K562 (cell line): Measurements from ENCODE around the gene PSMD13.

Experiments used
- MAFK ChIP-seq: IDR thresholded peaks from 2 replicates; pipeline ENCODE4 v1.6.1; 2011; ENCODE audit warnings: low read length, improper control_type of control experiment
- NBN ChIP-seq: fragments of 450-650 bp; IDR thresholded peaks from 2 replicates; pipeline ENCODE4 v1.6.1; 2016; ENCODE audit warnings: low read depth, mild to moderate bottlenecking
- PURB ChIP-seq: sonication (generic); formaldehyde crosslinking; IDR thresholded peaks from 2 replicates; pipeline ENCODE4 v1.9.0; 2021; ENCODE audit warnings: low read depth, mild to moderate bottlenecking, missing genetic modification reagents
- ZNF121 ChIP-seq: sonication (generic); formaldehyde crosslinking; conservative IDR thresholded peaks from 2 replicates; pipeline ENCODE4 v1.8.0; 2022; ENCODE audit warnings: missing genetic modification reagents
- TF ChIP-seq, protein P1 (sequence below): sonication (generic); formaldehyde crosslinking; IDR thresholded peaks from 2 replicates; pipeline ENCODE4 v1.8.1; 2022; ENCODE audit warnings: missing genetic modification reagents

DNA sequence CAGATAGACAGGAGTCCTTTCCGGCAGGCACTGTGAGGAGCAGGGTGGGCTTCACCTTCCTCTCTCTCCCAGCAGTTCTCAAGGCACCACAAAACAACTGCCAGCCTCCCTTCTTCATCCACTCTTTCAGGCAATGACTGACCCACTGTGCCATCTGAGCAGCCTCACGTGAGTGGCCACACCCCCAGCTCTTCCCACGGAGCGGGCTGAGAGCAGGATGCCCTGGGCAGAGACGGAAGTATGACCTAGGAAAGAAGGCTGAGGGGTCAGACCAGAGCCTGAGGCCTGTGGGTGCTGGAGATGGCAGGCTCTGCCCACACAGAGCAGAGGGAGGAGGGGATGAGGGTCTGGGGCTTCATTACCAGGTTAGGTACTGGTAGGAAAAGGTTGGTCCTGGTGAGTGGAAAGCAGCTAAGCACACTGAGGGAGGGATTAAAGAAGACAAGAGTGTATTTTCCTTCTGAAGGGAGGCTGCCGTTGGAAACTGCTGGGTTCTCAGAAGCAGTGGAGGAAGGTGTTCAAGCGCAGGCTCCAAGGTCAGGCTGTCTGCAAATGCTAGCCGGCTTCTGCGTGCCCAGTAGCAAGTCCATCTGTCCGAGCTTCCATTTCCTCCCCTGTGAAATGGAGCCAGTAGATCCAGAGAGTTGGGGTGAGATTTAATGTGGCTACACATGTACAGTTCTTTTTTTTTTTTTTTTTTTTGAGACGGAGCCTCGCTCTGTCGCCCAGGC lies 46.0 kb downstream of the PSMD13 start:
- TF ChIP-seq ZNF121 (no peak), PURB (CRISPR knock-in tag) (no peak), MAFK (no peak), NBN (no peak)
- TF ChIP-seq, protein P1, sequence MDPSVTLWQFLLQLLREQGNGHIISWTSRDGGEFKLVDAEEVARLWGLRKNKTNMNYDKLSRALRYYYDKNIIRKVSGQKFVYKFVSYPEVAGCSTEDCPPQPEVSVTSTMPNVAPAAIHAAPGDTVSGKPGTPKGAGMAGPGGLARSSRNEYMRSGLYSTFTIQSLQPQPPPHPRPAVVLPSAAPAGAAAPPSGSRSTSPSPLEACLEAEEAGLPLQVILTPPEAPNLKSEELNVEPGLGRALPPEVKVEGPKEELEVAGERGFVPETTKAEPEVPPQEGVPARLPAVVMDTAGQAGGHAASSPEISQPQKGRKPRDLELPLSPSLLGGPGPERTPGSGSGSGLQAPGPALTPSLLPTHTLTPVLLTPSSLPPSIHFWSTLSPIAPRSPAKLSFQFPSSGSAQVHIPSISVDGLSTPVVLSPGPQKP (CRISPR knock-in tag) = no peak
